WERI-Rb-1 (cell line): Measurements from ENCODE around the gene PIGO.

Source experiments
- DNase-seq: peaks from one replicate; pipeline ENCODE4 v3.0.0-alpha.2; 2020
- H3K27ac ChIP-seq: fragments of 250-450 bp; sonication (Bioruptor Pico); 2 replicates; pipeline ENCODE4 v1.5.1; 2020; ENCODE audit warnings: mild to moderate bottlenecking, moderate library complexity
- H3K27me3 ChIP-seq: fragments of 250-450 bp; sonication (Bioruptor Pico); 2 replicates; pipeline ENCODE4 v1.5.1; 2021; ENCODE audit warnings: mild to moderate bottlenecking, low read depth, moderate library complexity; ENCODE audit not compliant: insufficient read depth, severe bottlenecking
- H3K36me3 ChIP-seq: fragments of 250-450 bp; sonication (Bioruptor Pico); 2 replicates; pipeline ENCODE4 v1.5.1; 2020; ENCODE audit warnings: mild to moderate bottlenecking, moderate library complexity
- H3K4me3 ChIP-seq: 2 replicates; pipeline ENCODE4 v1.5.1; 2011; ENCODE audit warnings: low read depth, mild to moderate bottlenecking, control low read depth, low read length
- H3K9me3 ChIP-seq: fragments of 250-450 bp; sonication (Bioruptor Pico); 2 replicates; pipeline ENCODE4 v1.5.1; 2021; ENCODE audit warnings: mild to moderate bottlenecking, moderate library complexity; ENCODE audit not compliant: severe bottlenecking
- CTCF ChIP-seq: IDR thresholded peaks from 2 replicates; pipeline ENCODE4 v1.5.1; 2011; ENCODE audit warnings: low read depth, mild to moderate bottlenecking, control low read depth, inconsistent platforms, low read length

PIGO gene

GRCh38 chr9:35114113-35114839 is 17.9 kb upstream of the PIGO start:
- TF ChIP-seq CTCF = no peak
- peak overlapping the region; percentile 70 for H3K27ac ChIP-seq
- DNase-seq = peak; percentile 87
- H3K27me3 ChIP-seq = no peaks in the 10 kb centered on the region
- H3K9me3 ChIP-seq = no peaks in the 10 kb centered on the region
- H3K4me3 ChIP-seq = peak overlapping the region; percentile 70
- H3K36me3 ChIP-seq = no peaks in the 10 kb centered on the region

DNA sequence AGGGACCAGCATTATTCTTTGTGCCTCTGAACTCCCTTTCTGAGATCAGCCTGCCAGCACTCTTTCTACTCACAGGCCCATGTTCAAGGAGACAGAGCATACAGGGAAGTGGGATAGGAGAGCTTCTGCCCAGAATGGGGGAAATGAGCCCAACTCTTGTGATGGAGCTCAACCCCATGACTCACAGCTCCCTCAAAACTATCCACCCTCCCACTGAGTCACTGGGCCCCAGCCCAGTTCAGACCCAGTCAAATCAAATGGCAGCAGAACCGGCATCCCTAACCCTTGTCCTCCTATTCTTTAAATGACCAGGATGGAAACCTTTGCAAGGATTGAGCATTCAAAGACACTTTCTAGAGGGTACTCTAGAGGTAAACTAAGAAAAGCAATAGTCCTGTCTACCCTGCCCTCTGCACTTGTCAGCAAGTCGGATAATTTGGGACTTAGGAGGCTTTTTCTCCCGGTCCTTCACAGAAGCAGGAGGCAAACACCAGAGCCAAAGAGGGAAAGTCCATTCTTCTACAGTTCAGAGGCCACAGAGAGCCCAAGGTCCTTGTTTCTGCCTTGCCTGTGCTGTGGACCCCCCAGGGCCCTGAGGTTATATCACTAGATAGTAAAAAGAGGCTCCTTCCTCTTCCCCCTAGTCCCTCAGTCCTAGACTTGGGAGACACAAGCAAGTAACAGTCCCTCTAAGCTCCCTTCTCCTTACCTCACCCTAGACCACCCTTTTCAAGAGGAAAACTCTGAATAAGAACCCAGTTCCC is 16.0 kb upstream of the PIGO start:
- Histone ChIP-seq H3K36me3 (no peaks in the 10 kb centered on the region), H3K9me3 (no peaks in the 10 kb centered on the region), H3K4me3 (no peak overlapping the region), H3K27ac (no peak overlapping the region), H3K27me3 (no peaks in the 10 kb centered on the region)
- DNase-seq = no peak
- no peak for TF ChIP-seq CTCF

DNA sequence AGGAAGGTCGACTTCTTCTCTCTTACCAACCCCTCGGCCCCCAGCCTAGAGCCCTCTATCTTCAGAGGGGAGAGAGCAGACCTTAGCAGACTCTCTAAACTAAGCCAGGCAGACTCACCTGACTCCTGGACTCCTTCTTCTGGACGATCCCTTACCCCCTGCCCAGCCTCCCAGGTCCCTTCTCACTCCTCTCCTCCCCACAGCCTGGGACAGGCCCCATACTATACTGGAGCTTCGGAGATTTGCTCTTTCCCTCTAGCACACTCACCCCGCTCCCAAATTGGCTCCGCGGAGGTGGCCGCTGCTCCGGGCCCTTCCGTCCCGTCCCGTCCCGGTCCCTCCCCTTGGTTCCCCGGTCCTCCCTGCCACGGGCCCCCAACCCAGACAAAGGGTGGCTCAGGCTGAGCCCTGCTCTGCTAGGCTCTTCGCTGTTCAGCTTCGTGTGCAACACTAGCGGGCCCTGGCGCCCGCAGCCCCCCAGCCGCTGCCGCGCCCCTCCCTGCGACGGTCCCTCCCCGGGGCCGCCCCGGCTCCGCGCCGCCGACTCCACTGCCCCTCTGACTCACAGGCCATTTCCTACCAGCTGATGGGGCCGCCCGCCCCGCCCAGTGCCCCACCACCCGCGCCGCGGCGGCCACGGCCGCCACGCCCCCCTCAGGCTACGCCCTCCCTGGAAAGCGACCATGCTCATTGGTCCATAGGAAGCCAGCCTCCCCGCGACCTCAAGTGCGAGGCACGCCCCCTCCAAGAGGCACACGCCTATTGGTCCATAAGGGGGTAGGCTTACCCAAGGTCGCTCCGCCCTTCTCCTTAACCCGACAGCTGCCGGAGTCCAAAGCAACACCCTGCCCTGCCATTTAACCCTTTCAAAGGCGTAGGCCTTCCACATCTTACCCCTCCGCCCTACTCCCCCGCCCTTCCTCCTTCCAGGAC is 14.9 kb upstream of the PIGO start:
- peak overlapping the region; percentile 63 for H3K4me3 ChIP-seq
- no peak for TF ChIP-seq CTCF
- peak; percentile 99 for DNase-seq
- H3K36me3 ChIP-seq = 0 out of 2 replicates have a peak, but pooled peaks cover 4% of the 10 kb centered on the region
- peak overlapping the region; percentile 38; the same call in 1 of the 2 replicates for H3K27ac ChIP-seq
- H3K9me3 ChIP-seq = no peaks in the 10 kb centered on the region
- no peaks in the 10 kb centered on the region for H3K27me3 ChIP-seq

DNA sequence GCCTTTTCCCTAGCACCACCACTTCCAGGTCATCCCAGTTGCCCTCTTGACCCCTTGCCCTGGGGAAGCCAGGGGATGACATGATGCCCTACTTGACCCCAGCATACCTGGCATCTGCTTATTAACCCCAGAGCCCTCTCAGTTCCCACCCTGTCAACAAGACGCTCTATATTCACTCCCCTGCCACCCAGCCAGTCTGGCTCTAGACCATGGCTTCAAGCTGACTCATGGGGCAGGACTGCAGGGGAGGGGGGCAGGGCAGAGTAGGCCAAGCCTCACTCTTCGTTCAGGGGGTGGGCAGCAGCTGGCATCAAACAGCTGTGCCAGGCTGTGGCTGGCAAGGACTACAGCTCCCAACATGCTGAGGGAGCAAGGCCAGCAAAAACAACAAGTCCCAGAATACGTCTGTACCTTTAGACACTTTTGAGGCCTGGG is 14.0 kb upstream of the PIGO start:
- no peaks in the 10 kb centered on the region for H3K27me3 ChIP-seq
- DNase-seq = no peak
- TF ChIP-seq CTCF = no peak
- no peaks in the 10 kb centered on the region for H3K9me3 ChIP-seq
- H3K4me3 ChIP-seq = no peak overlapping the region
- 0 out of 2 replicates have a peak, but pooled peaks cover 4% of the 10 kb centered on the region for H3K36me3 ChIP-seq
- H3K27ac ChIP-seq = no peak overlapping the region

GRCh38 chr9:35108946-35109575 is 12.7 kb upstream of the PIGO start:
- no peak overlapping the region for H3K27ac ChIP-seq
- H3K36me3 ChIP-seq = 0 out of 2 replicates have a peak, but pooled peaks cover 4% of the 10 kb centered on the region
- H3K27me3 ChIP-seq = no peaks in the 10 kb centered on the region
- H3K4me3 ChIP-seq = no peak overlapping the region
- no peak for TF ChIP-seq CTCF
- no peaks in the 10 kb centered on the region for H3K9me3 ChIP-seq
- DNase-seq = no peak
